ENCODE results near the gene URB2.

Gene URB2

GRCh38 chr1:229709500-229710013 is 83.5 kb downstream of the URB2 start:
- in situ Hi-C loops (cut with HindIII; ENCODE audit: low sequenced_read_pairs): no loop called here
- TF ChIP-seq, protein P1, sequence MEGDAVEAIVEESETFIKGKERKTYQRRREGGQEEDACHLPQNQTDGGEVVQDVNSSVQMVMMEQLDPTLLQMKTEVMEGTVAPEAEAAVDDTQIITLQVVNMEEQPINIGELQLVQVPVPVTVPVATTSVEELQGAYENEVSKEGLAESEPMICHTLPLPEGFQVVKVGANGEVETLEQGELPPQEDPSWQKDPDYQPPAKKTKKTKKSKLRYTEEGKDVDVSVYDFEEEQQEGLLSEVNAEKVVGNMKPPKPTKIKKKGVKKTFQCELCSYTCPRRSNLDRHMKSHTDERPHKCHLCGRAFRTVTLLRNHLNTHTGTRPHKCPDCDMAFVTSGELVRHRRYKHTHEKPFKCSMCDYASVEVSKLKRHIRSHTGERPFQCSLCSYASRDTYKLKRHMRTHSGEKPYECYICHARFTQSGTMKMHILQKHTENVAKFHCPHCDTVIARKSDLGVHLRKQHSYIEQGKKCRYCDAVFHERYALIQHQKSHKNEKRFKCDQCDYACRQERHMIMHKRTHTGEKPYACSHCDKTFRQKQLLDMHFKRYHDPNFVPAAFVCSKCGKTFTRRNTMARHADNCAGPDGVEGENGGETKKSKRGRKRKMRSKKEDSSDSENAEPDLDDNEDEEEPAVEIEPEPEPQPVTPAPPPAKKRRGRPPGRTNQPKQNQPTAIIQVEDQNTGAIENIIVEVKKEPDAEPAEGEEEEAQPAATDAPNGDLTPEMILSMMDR (IDR thresholded peaks at IDR 0.05; ENCODE audit: low read depth, low read length, missing control alignments): no peak
- no peak for DNase-seq (ENCODE audit: low read depth)
- H3K4me3 ChIP-seq (ENCODE audit: low read depth, low read length): no peak overlapping the region

Data from astrocyte of the cerebellum (primary cell).